ENCODE data around the gene SESN2.

SESN2 gene

GRCh38 chr1:28259252-28259933 lies at the start of gene SESN2:
Gene SESN2 (plus strand): TSS chr1:28259518. CDS start chr1:28259848, 330 bp downstream.
- DNase-seq: peak; percentile 99

GRCh38 chr1:28209700-28210099 lies 49.6 kb upstream of the SESN2 start:
- DNase-seq: no peak

- DNase-seq: no peak
Measured at GRCh38 chr1:28213315-28213714, 46.0 kb upstream of the SESN2 start.

- DNase-seq: no peak
Measured at GRCh38 chr1:28229089-28229488, 30.2 kb upstream of the SESN2 start.

GRCh38 chr1:28229996-28230395 lies 29.3 kb upstream of the SESN2 start:
- no peak for DNase-seq

GRCh38 chr1:28232558-28233263 lies 26.6 kb upstream of the SESN2 start, which contains the start of gene DNAJC8:
Gene DNAJC8 (minus strand): TSS chr1:28233029. CDS start chr1:28232998, 31 bp downstream.
- peak; percentile 93 for DNase-seq

GRCh38 chr1:28233264-28233606 lies 26.1 kb upstream of the SESN2 start:
- no peak for DNase-seq

- DNase-seq: peak; percentile 98
Measured at GRCh38 chr1:28235755-28236655, 23.3 kb upstream of the SESN2 start, which contains the start of gene ATP5IF1. Gene ATP5IF1 (plus strand): TSS chr1:28236124. CDS start chr1:28236184, 60 bp downstream.

- peak; percentile 36 for DNase-seq
Measured at GRCh38 chr1:28236656-28237322, 22.5 kb upstream of the SESN2 start.

- no peak for DNase-seq
Measured at GRCh38 chr1:28239004-28239403, 20.3 kb upstream of the SESN2 start.

- DNase-seq: no peak
Measured at GRCh38 chr1:28240024-28240423, 19.3 kb upstream of the SESN2 start.

- DNase-seq: no peak
Measured at GRCh38 chr1:28241638-28242241, 17.6 kb upstream of the SESN2 start.

- no peak for DNase-seq
Measured at GRCh38 chr1:28243685-28244311, 15.5 kb upstream of the SESN2 start.

GRCh38 chr1:28244549-28245251 lies 14.6 kb upstream of the SESN2 start:
- no peak for DNase-seq

GRCh38 chr1:28246427-28246832 lies 12.9 kb upstream of the SESN2 start:
- DNase-seq: no peak

GRCh38 chr1:28247612-28248272 lies 11.6 kb upstream of the SESN2 start:
- no peak for DNase-seq

- peak; percentile 80 for DNase-seq
Measured at GRCh38 chr1:28248273-28249012, 10.9 kb upstream of the SESN2 start.

- DNase-seq: no peak
Measured at GRCh38 chr1:28249013-28249865, 10.1 kb upstream of the SESN2 start.

GRCh38 chr1:28249866-28250295 lies 9.4 kb upstream of the SESN2 start:
- no peak for DNase-seq
